HCT116 (cell line): Measurements from ENCODE around the gene TANGO6. TPM values are rescaled to one million over a fixed set of nuclear protein-coding genes. Genes with fewer than 3 reads are reported as not detected.

Source experiments
- ATAC-seq: fragments of 200-7000 bp; cut with Tn5 transposase; 2 replicates; pipeline ENCODE4 v1.9.1; 2020; ENCODE audit warnings: mild to moderate bottlenecking, moderate library complexity
- BruUV-seq: library from RNA; stranded (reverse); fragments of 400-500 nt; replicated peaks from 2 replicates; lab custom pipeline; 2021; lab: Mats Ljungman, UMichigan
- CTCF ChIA-PET: fragments of 300-600 bp; sonication (Branson Sonifier 250); formaldehyde crosslinking; loops from one replicate; lab custom pipeline; 2021; ENCODE audit warnings: antibody characterized with exemption; lab: Charles Lee
- POLR2A ChIA-PET: fragments of 300-600, 350-600 bp; sonication (Branson Sonifier 250); formaldehyde crosslinking; loops from one replicate; lab custom pipeline; 2021; ENCODE audit warnings: antibody characterized with exemption; lab: Charles Lee
- RAD21 ChIA-PET, 2 experiments: fragments of 300-600 bp; sonication (Branson Sonifier 250); formaldehyde crosslinking; loops; one replicate each; lab custom pipeline; 2023; ENCODE audit warnings: low total read pairs in 2 of 2; ENCODE audit not compliant: uncharacterized antibody in 2 of 2, unreplicated experiment in 2 of 2, low non-redundant PET in 1 of 2; lab: Charles Lee
- DNase-seq: peaks from one replicate; pipeline ENCODE4 v3.0.0-alpha.2; 2010; ENCODE audit warnings: low read depth, low spot score
- H2AFZ ChIP-seq: fragments of 200-600 bp; shearing (Covaris generic), sonication (generic); 2 replicates; pipeline ENCODE4 v1.6.1; 2017; ENCODE audit warnings: low read depth, mixed run types, mixed read lengths, antibody characterized with exemption, low read length; ENCODE audit not compliant: poor library complexity, severe bottlenecking
- H3K27ac ChIP-seq: 2 replicates; pipeline ENCODE4 v1.5.1; 2012; ENCODE audit warnings: low read depth, low read length
- H3K27me3 ChIP-seq: fragments of 200-600 bp; sonication (generic); 2 replicates; pipeline ENCODE4 v1.6.1; 2016; ENCODE audit warnings: mixed run types, low read length, mixed read lengths; ENCODE audit not compliant: insufficient read depth
- H3K36me3 ChIP-seq, 2 experiments: fragments of 200-500 bp in 1 of 2; fragments of 200-600 bp in 1 of 2; sonication (Bioruptor generic) in 1 of 2; sonication (generic) in 1 of 2; 2 replicates each; pipeline versions ENCODE4 v1.5.1 to v1.6.1; 2014 to 2016; ENCODE audit warnings: low read length in 2 of 2, inconsistent platforms in 1 of 2, mixed read lengths in 1 of 2, mixed run types in 1 of 2; ENCODE audit not compliant: insufficient read depth in 2 of 2, control insufficient read depth in 1 of 2
- H3K4me1 ChIP-seq, 2 experiments: fragments of 200-600 bp in 1 of 2; sonication (generic) in 1 of 2; 2 replicates each; pipeline versions ENCODE4 v1.5.1 to v1.6.1; 2012 to 2017; ENCODE audit warnings: low read length in 2 of 2, inconsistent platforms in 1 of 2, mild to moderate bottlenecking in 1 of 2, mixed read lengths in 1 of 2, mixed run types in 1 of 2, moderate library complexity in 1 of 2; ENCODE audit not compliant: insufficient read depth in 2 of 2, control insufficient read depth in 1 of 2
- H3K4me2 ChIP-seq: fragments of 200-600 bp; sonication (generic); 2 replicates; pipeline ENCODE4 v1.6.1; 2017; ENCODE audit warnings: mixed run types, low read length, mixed read lengths
- H3K4me3 ChIP-seq, 2 experiments: fragments of 200-600 bp in 1 of 2; sonication (generic) in 1 of 2; replicated peaks in 1 of 2; 2 replicates each; pipeline ENCODE4 v1.5.1; 2011 to 2016; ENCODE audit warnings: low read length in 2 of 2, control low read depth in 1 of 2, low read depth in 1 of 2, mild to moderate bottlenecking in 1 of 2, mixed read lengths in 1 of 2, mixed run types in 1 of 2
- H3K79me2 ChIP-seq: fragments of 200-600 bp; sonication (generic); 2 replicates; pipeline ENCODE4 v1.6.1; 2017; ENCODE audit warnings: mild to moderate bottlenecking, mixed run types, low read length, moderate library complexity, mixed read lengths; ENCODE audit not compliant: insufficient read depth
- H3K9ac ChIP-seq: fragments of 200-600 bp; sonication (generic); 2 replicates; pipeline ENCODE4 v1.6.1; 2016; ENCODE audit warnings: low read length, mixed read lengths
- H3K9me2 ChIP-seq: fragments of 200-600 bp; sonication (generic), shearing (Covaris generic); 2 replicates; pipeline ENCODE4 v1.6.1; 2017; ENCODE audit warnings: mixed run types, mild to moderate bottlenecking, moderate library complexity; ENCODE audit not compliant: insufficient read depth
- H3K9me3 ChIP-seq, 2 experiments: fragments of 200-500 bp in 1 of 2; fragments of 200-600 bp in 1 of 2; sonication (Bioruptor generic) in 1 of 2; sonication (generic) in 1 of 2; 2 replicates each; pipeline ENCODE4 v1.6.1; 2014 to 2017; ENCODE audit warnings: low read length in 2 of 2, mixed read lengths in 2 of 2, inconsistent platforms in 1 of 2, low read depth in 1 of 2, mild to moderate bottlenecking in 1 of 2, mixed run types in 1 of 2, moderate library complexity in 1 of 2; ENCODE audit not compliant: control insufficient read depth in 1 of 2, insufficient read depth in 1 of 2
- H4K20me1 ChIP-seq: fragments of 200-600 bp; sonication (generic), shearing (Covaris generic); 2 replicates; pipeline ENCODE4 v1.6.1; 2017; ENCODE audit warnings: mixed run types, mild to moderate bottlenecking, moderate library complexity; ENCODE audit not compliant: insufficient read depth
- ELF1 ChIP-seq: IDR thresholded peaks from 2 replicates; pipeline ENCODE4 v1.6.1; 2012; ENCODE audit warnings: low read depth, borderline replicate concordance
- EZH2phosphoT487 ChIP-seq: fragments of 200-600 bp; IDR thresholded peaks from 2 replicates; pipeline ENCODE4 v1.6.1; 2018; ENCODE audit warnings: antibody characterized with exemption, borderline replicate concordance
- FOSL1 ChIP-seq: IDR thresholded peaks from 2 replicates; pipeline ENCODE4 v1.6.1; 2012; ENCODE audit warnings: low read depth
- POLR2AphosphoS5 ChIP-seq: IDR thresholded peaks from 2 replicates; pipeline ENCODE4 v1.6.1; 2011; ENCODE audit warnings: mild to moderate bottlenecking, low read depth, low read length, moderate library complexity
- RAD21 ChIP-seq: IDR thresholded peaks from 2 replicates; pipeline ENCODE4 v1.6.1; 2012; ENCODE audit warnings: low read depth, mild to moderate bottlenecking
- REST ChIP-seq: IDR thresholded peaks from 2 replicates; pipeline ENCODE4 v1.6.1; 2012; ENCODE audit warnings: low read depth
- SP1 ChIP-seq: IDR thresholded peaks from 2 replicates; pipeline ENCODE4 v1.6.1; 2012; ENCODE audit warnings: low read depth
- SRF ChIP-seq: IDR thresholded peaks from 2 replicates; pipeline ENCODE4 v1.6.1; 2012; ENCODE audit warnings: low read depth
- TCF7L2 ChIP-seq: IDR thresholded peaks from 2 replicates; pipeline ENCODE4 v1.7.0; 2011; ENCODE audit warnings: borderline replicate concordance, inconsistent platforms; ENCODE audit not compliant: insufficient read depth, insufficient read length; ENCODE audit errors: extremely low read depth
- YY1 ChIP-seq: IDR thresholded peaks from 2 replicates; pipeline ENCODE4 v1.6.1; 2011; ENCODE audit warnings: low read length, low read depth, moderate library complexity, mild to moderate bottlenecking; ENCODE audit not compliant: insufficient replicate concordance; ENCODE audit errors: extremely low read depth
- intact Hi-C: fragments of 100-400 bp; cut with micrococcal nuclease; formaldehyde crosslinking; loops from 2 replicates; pipeline ENCODE4 v1.10.0; 2022
- total RNA-seq: library from RNA; stranded (reverse); gene quantifications from one replicate; pipeline ENCODE4 v1.2.1, GENCODE V29; 2021; ENCODE audit not compliant: unreplicated experiment

TANGO6 gene
- total RNA-seq, 1 experiment from 2014 or later = 16.4 TPM

GRCh38 chr16:68884861-68885720 lies 41.8 kb downstream of the TANGO6 start:
- Histone ChIP-seq H3K27ac (no peak overlapping the region), H3K4me3 (no peak overlapping the region), H3K4me2 (no peak overlapping the region), H3K36me3 (peaks cover 0 to 2% of the 10 kb centered on the region in 2 experiments; a peak in 1 of 4 replicates)
- no TSS peak for BruUV-seq
- POLR2A ChIA-PET = no interaction called here
- DNase-seq = no peak
- ATAC-seq = no peak
- TF ChIP-seq TCF7L2 = no peak
- TF ChIP-seq, all 23 proteins: peak for 0
- no peak overlapping the region for H2AFZ ChIP-seq
- H4K20me1 ChIP-seq = no peaks in the 10 kb centered on the region
- H3K9me3 ChIP-seq = no peaks in the 10 kb centered on the region
- ChIA-PET CTCF (no interaction called here), RAD21 (no interaction called here)
- intact Hi-C loops = no loop called here
- no peak overlapping the region for H3K9ac ChIP-seq
- H3K79me2 ChIP-seq = no peaks in the 10 kb centered on the region
- H3K9me2 ChIP-seq = no peaks in the 10 kb centered on the region
- H3K4me1 ChIP-seq = no peaks in the 10 kb centered on the region
- H3K27me3 ChIP-seq = no peaks in the 10 kb centered on the region

- no peak overlapping the region for H3K4me3 ChIP-seq
- ChIA-PET CTCF (no interaction called here), POLR2A (no interaction called here)
- H3K27me3 ChIP-seq = no peaks in the 10 kb centered on the region
- no peak for DNase-seq
- no peak overlapping the region for H3K4me2 ChIP-seq
- no peak overlapping the region for H3K27ac ChIP-seq
- H3K9me3 ChIP-seq = no peaks in the 10 kb centered on the region
- H3K4me1 ChIP-seq = no peaks in the 10 kb centered on the region
- H3K79me2 ChIP-seq = no peaks in the 10 kb centered on the region
- no peaks in the 10 kb centered on the region for H3K9me2 ChIP-seq
- H3K36me3 ChIP-seq = no peaks in the 10 kb centered on the region; a peak in 1 of 4 replicates
- H3K9ac ChIP-seq = no peak overlapping the region
- intact Hi-C loops = no loop called here
- H2AFZ ChIP-seq = no peak overlapping the region
- no peak for TF ChIP-seq REST
- no peak for TF ChIP-seq YY1
- TF ChIP-seq FOSL1 = no peak
- TF ChIP-seq EZH2phosphoT487 = no peak
- TF ChIP-seq RAD21 = no peak
- TF ChIP-seq SRF = no peak
- no peak for TF ChIP-seq SP1
- no peak for TF ChIP-seq POLR2AphosphoS5
- no peak for TF ChIP-seq ELF1
- TF ChIP-seq, all 23 proteins: peak for 0
- RAD21 ChIA-PET = no interaction called here
- BruUV-seq = no TSS peak
- no peaks in the 10 kb centered on the region for H4K20me1 ChIP-seq
- ATAC-seq = no peak
These were observed 43.8 kb downstream of the TANGO6 start for GRCh38 chr16:68887107-68887506.
